Measurements from ENCODE around the gene AMPD3.

Gene AMPD3

DNA sequence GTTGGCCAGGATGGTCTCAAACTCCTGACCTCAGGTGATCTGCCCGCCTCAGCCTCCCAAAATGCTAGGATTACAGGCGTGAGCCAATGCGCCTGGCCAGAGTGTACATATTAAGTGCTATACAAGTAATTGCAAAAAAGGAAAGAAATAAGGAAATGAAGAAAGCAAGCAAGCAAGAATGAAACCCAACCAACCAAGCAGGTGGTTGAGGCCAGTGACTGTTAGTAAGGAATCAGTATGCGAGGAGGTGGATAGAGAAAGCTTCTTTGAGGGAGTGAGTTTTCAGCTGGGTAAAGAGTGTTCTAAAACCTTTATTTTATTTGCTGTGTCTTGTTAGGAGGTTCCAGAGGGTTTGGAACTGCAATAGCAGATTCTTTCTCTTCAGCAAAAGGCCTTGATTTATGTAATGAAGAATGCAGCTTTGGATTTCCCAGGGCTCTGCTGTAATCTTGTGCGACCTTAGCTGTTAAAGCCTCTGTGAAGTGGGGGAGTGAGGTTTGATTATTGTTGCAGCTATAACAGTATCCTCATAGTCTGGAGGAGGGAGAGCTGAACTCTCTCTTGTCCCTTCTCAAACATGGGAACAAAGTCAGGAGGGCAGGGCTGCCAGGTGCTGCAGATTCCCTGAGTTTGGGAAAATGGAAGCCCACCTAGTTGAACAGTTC lies 5.7 kb downstream of the AMPD3 start:
- DNase-seq (ENCODE audit: low read depth in 2 of 2) = no peak

GRCh38 chr11:10461276-10461790 lies 6.3 kb downstream of the AMPD3 start:
- no peak for DNase-seq (ENCODE audit: low read depth in 2 of 2)

DNA sequence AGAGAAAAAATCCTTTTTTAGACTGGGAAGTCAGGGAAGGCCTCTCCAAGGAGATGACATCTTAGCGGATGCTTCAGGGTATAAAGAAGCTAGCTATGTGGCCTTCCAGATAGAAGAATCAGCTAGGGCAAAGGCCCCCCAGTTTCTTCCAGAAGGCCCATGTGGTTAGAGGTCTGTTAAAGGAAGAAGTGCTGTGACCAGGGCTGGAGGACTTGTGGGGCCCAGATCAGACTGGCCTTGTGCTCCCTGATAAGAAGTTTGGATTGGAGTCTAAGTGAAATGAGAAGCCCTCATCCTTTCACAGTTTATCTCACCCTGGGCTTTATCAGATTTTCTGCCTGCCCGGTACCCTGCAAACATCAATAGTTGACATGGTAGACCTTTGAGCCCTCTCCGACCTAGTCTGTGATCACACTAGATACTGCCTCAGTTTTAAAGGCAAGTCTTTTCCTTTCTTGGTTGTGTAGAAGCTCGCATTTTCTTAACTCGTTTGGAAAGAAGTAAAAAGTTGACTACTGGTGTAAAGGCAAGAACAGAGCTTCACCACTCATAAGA lies 7.8 kb downstream of the AMPD3 start:
- no peak for DNase-seq (ENCODE audit: low read depth in 2 of 2)

- DNase-seq (ENCODE audit: low read depth in 2 of 2) = no peak
Observed at GRCh38 chr11:10473371-10473770, 18.3 kb downstream of the AMPD3 start.

- DNase-seq (ENCODE audit: low read depth in 2 of 2) = no peak
Observed at GRCh38 chr11:10474551-10474950, 19.5 kb downstream of the AMPD3 start.

DNA sequence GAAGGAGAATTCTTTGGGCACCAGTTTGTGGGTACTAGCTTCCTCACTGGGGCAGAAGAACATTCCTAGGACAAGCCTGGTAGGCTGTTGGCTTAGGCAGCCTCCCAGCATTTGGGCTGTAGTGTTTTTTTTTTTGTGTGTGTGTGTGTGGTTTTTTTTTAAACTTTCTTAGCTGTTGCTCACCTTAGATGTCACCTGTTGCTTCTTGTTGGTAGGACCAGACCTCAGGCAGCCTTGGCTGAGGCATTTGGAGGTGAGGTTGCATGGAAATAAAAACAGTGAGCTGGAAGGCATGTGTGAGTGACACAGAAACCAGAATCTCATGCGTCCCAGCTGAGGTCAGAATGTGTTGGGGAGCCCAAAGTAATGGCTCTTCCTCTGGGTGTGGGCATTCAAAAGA lies 21.3 kb downstream of the AMPD3 start:
- no peak for DNase-seq (ENCODE audit: low read depth in 2 of 2)

DNA sequence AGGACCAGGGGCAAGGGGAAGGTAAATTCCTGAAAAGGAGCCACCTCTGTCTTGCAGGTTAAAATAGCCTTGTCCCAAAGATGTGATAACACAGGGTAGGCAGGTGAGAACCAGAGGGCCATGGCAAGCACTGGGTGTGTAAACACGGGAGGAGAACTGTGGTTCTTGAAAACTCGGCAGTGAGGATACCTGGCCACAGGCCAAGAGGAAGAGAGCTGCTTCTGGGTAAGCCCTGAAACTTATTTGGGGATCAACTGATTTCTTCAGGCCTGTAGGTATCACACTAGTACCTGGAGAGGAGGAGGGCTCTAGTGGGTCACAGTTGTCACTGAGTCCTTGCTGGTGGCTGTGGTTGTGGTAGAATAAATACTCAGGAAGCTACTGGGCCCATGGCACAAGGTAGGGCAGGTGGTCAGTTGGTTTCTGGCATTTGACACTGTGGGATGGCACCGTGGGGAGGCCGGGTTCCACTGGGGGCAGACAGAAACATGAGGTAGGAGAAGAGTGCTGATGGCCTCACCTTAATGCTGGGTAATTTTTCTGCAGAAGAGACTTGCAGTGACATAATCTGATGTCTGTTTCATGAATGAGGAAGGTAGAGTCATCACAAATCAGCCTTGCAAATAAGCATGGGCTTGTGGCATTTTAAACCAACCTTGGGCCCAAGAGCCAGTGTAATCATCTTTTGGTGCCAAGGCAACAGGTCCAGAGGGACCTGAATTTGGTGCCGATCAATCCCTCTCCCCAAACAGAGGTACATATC lies 22.0 kb downstream of the AMPD3 start:
- no peak for DNase-seq (ENCODE audit: low read depth in 2 of 2)

DNA sequence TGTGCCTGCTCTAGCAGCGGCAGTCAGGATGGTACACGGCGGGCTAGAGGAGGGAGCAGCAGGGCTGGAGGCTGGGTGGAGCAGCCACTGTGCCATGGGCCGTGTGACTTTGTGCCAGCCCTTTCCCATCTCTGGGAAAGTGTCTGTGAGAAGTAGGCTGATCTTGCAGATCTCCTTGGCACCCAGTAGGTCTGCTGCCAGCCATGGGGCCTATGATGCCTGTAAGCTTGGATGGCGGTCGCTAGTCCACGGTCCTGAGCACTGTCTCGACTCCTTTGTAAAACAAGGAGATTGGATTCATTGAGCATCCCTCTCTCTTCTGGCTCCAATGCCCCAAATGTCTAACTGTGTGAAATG lies 22.6 kb downstream of the AMPD3 start:
- DNase-seq (ENCODE audit: low read depth in 2 of 2) = no peak

DNA sequence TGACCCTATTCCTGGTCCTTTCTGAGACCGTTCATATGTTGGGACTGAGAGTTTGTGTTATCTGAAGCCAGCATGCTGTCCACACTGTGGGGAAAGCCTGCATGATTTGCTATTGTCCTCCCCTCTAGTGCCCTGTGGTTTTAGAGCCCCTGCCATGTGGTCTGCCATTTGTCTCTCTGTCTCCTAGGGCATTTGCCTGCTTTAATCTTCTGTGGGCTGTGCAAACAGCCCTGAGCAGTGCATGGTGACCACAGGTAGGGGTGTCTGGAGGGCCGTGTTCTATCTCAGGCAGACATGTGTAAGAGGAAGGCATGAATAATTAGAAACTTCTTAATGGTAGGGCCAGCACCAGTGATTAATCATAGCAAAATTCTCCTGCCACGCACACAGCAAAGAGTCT lies 23.0 kb downstream of the AMPD3 start:
- no peak for DNase-seq (ENCODE audit: low read depth in 2 of 2)

GRCh38 chr11:10478574-10479550 lies 23.8 kb downstream of the AMPD3 start:
- DNase-seq (ENCODE audit: low read depth in 2 of 2) = no peak

GRCh38 chr11:10480026-10480425 lies 25.0 kb downstream of the AMPD3 start:
- no peak for DNase-seq (ENCODE audit: low read depth in 2 of 2)

GRCh38 chr11:10480760-10481159 lies 25.7 kb downstream of the AMPD3 start:
- DNase-seq (ENCODE audit: low read depth in 2 of 2) = no peak

- DNase-seq (ENCODE audit: low read depth in 2 of 2) = no peak
Observed at GRCh38 chr11:10481560-10482349, 26.7 kb downstream of the AMPD3 start.

- DNase-seq (ENCODE audit: low read depth in 2 of 2) = no peak
Observed at GRCh38 chr11:10483174-10483573, 28.1 kb downstream of the AMPD3 start.

- no peak for DNase-seq (ENCODE audit: low read depth in 2 of 2)
Observed at GRCh38 chr11:10483584-10483983, 28.5 kb downstream of the AMPD3 start.

GRCh38 chr11:10484461-10485180 lies 29.6 kb downstream of the AMPD3 start:
- DNase-seq (ENCODE audit: low read depth in 2 of 2) = no peak

DNA sequence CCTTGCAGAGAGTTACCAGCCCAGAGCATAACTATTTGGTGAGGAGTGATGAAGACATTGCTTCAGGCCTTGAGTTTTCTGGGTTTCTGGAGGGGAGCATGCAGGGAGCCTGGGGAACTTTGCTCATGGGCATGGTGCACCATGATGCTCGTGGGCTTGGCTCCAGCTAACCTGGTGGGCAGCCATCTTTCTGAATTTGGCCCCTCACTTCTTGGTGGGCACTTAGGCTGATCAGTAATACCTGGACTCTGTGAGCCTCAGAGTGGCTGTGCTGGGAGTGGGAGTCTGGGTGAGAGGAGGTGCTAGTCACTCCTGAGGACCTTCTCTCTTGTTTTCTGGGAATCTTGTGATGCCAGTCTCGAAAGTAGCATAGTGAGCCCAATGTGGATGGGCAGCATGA lies 30.6 kb downstream of the AMPD3 start:
- no peak for DNase-seq (ENCODE audit: low read depth in 2 of 2)

- DNase-seq (ENCODE audit: low read depth in 2 of 2) = no peak
Observed at GRCh38 chr11:10486161-10486840, 31.2 kb downstream of the AMPD3 start.

DNA sequence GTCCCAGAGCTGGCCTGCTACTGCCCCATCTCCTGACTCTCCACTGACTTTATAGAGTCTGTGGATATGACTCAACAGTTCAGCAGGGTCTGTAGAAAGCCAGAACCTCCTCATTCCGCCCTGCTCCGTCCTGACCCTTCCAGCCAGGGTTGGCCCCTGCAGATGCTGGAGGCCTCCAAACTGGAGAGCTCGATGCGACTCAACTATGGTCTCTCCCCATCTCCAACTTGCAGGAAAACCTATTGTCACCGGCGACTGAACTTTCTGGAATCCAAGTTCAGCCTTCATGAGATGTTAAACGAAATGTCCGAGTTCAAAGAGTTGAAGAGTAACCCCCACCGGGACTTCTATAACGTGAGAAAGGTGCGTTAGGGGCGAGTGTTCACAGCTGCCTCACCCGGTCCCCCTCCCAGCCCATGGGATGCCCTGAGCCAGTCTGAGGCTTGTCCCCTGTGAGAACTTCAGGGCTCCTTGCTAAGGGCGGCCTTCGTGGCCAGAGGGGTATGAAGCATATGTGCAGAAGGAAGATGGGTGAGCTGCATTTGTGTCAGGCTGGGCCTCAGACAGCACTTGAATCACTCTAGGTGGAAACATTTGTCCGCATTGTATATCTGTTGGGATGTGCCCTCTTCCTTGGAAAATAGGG lies 32.1 kb downstream of the AMPD3 start:
- DNase-seq (ENCODE audit: low read depth in 2 of 2) = no peak

All from stimulated activated CD8-positive, alpha-beta memory T cell treated with anti-CD3 and anti-CD28 coated beads, Interleukin-2, amount 100 ng/mL, for 1 hour (primary cell).